Activated naive CD4-positive, alpha-beta T cell treated with anti-CD3 and anti-CD28 coated beads for 36 hours (primary cell): ENCODE data around the gene PTPRM. TPM values are rescaled to one million over a fixed set of nuclear protein-coding genes. Genes with fewer than 3 reads are reported as not detected.

Experiments
- CTCF ChIA-PET: fragments of 350-600 bp; sonication (Branson Sonifier 250); formaldehyde crosslinking; loops from one replicate; lab custom pipeline; 2021; ENCODE audit warnings: antibody characterized with exemption; lab: Charles Lee
- DNase-seq: peaks from one replicate; pipeline ENCODE4 v3.0.0-alpha.2; 2020
- H3K27ac Mint-ChIP-seq: one replicate; pipeline ENCODE4 v1.8.0; 2021; ENCODE audit warnings: mild to moderate bottlenecking, mixed read lengths
- H3K27me3 Mint-ChIP-seq: one replicate; pipeline ENCODE4 v1.8.0; 2021; ENCODE audit warnings: low read depth, mixed read lengths
- H3K36me3 Mint-ChIP-seq: one replicate; pipeline ENCODE4 v1.8.0; 2021; ENCODE audit warnings: low read depth, mixed read lengths
- H3K4me1 Mint-ChIP-seq: one replicate; pipeline ENCODE4 v1.8.0; 2021; ENCODE audit warnings: low read depth, mixed read lengths
- H3K4me3 Mint-ChIP-seq: one replicate; pipeline ENCODE4 v1.8.0; 2021; ENCODE audit warnings: mild to moderate bottlenecking, moderate library complexity, mixed read lengths
- H3K9me3 Mint-ChIP-seq: one replicate; pipeline ENCODE4 v1.8.0; 2021; ENCODE audit warnings: mixed read lengths
- intact Hi-C: fragments of 100-400 bp; cut with micrococcal nuclease; formaldehyde crosslinking; loops from one replicate; pipeline ENCODE4 v1.15.1; 2023
- total RNA-seq, 2 experiments: library from RNA; stranded (reverse); gene quantifications; one replicate each; pipeline ENCODE4 v1.2.3, GENCODE V29; 2021

Gene PTPRM
- total RNA-seq, 2 experiments from 2014 or later = 4.3 to 6.1 TPM

DNA sequence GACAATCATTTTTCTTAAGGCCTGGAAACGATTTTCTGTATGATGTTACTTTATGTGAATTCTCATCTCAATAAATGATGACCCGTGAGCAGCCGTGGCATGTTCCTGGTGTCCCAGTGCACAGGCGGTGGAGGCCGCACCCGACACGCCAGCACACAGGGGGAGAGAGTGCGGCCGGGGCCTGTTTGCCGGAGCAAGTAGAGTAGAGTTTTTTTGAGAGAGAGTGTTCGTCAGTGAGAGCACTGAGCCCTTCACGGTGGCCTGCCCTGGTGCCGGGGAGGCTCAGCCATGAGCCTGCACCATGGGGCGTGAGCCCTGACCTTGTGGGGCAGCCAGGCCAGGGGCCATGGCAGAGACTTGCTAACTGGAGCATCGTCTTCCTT, 839.7 kb downstream of the PTPRM start:
- H3K9me3 Mint-ChIP-seq = peaks cover 13% of the 10 kb centered on the region
- H3K27me3 Mint-ChIP-seq = no peaks in the 10 kb centered on the region
- H3K4me1 Mint-ChIP-seq = no peaks in the 10 kb centered on the region
- no peaks in the 10 kb centered on the region for H3K36me3 Mint-ChIP-seq
- DNase-seq = no peak
- intact Hi-C loops = no loop called here
- no peak overlapping the region for H3K27ac Mint-ChIP-seq
- H3K4me3 Mint-ChIP-seq = no peak overlapping the region
- CTCF ChIA-PET = no interaction called here

DNA sequence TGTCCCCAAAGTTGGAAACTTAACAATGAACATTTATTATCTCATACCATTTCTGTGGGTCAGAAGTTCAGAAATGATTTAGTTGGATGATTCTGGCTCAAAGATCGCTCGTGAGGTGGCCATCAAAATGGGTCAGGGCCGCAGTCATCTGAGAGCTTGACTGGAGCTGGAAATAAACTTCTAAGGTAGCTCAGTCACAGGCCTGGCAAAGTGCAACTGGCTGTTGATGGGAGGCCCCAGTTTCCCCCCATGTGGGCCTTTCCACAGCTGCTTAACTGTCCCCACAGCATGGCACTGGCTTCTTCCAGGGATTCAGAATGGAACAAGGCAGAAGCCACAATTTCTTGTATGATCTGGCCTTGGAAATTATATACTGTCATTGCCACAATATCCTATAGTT, 842.0 kb downstream of the PTPRM start:
- Mint-ChIP-seq H3K27me3 (no peaks in the 10 kb centered on the region), H3K9me3 (peaks cover 13% of the 10 kb centered on the region), H3K36me3 (no peaks in the 10 kb centered on the region), H3K27ac (no peak overlapping the region), H3K4me1 (no peaks in the 10 kb centered on the region), H3K4me3 (no peak overlapping the region)
- CTCF ChIA-PET = no interaction called here
- no peak for DNase-seq
- intact Hi-C loops = no loop called here

DNA sequence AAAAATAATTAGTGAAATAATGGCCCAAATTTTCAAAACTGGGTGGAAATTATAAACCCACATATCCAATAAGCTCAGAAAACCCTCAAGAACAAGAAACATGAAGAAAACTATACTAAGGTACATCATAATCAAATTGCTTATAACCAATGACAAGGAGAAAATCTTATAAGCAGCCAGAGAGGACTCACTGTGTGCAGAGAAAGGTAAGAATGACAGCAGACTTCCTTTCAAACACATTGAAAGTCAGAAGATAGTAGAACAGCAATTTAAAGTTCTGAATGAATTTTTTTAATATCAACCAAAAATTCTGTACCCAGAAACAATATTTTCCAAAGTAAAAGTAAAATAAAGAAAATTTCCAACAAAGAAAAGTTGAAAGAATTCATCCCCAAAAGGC, 844.4 kb downstream of the PTPRM start:
- no peak for DNase-seq
- intact Hi-C loops = no loop called here
- CTCF ChIA-PET = no interaction called here
- H3K36me3 Mint-ChIP-seq = no peaks in the 10 kb centered on the region
- H3K27me3 Mint-ChIP-seq = peaks cover 3% of the 10 kb centered on the region
- H3K9me3 Mint-ChIP-seq = peaks cover 13% of the 10 kb centered on the region
- H3K27ac Mint-ChIP-seq = no peak overlapping the region
- H3K4me1 Mint-ChIP-seq = no peaks in the 10 kb centered on the region
- no peak overlapping the region for H3K4me3 Mint-ChIP-seq

DNA sequence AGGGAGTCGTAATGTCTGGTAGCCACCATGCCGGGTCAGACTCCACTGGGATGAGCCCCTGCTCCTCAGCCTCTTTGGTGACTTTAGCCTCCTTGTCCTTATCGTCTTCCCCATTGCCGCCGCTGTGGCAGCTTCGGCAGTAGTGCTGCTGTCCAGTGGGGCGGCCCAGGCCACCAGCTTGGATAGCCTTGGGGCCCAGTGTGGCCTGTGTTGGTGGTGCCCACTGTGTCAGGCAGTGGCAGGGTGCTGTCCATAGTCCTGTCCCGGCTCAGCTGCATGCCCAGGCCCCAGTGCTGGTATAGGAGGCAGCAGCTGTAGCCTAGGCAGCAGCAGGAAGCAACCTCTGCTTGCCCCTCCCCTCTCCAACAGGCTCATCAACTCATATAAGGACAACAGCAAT, 845.0 kb downstream of the PTPRM start:
- Mint-ChIP-seq H3K9me3 (peaks cover 13% of the 10 kb centered on the region), H3K4me1 (no peaks in the 10 kb centered on the region), H3K4me3 (no peak overlapping the region), H3K27me3 (peaks cover 3% of the 10 kb centered on the region), H3K36me3 (no peaks in the 10 kb centered on the region), H3K27ac (no peak overlapping the region)
- no peak for DNase-seq
- CTCF ChIA-PET = interaction anchor here (0.7 kb wide), 1 partner anchor 40 kb away, joined by 3 read pairs; no protein-coding TSS in a partner anchor
- intact Hi-C loops = no loop called here

DNA sequence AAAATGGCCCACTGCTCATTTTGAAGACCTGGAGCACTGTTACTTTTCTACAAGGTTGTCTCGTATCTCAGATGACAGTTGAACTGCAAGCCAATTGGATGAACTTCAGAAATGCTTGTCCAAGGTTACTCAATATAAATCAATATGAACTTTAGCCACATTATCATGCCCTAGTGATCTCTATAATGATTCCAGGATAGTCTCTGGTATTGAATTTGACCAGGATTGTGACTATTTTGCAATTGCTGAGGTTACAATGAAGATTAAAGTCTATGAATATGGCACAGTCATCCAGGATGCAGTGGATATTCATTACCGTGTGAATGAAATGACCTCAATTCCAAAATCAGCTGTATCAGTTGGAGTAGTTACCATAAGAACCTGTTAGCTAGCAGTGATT, 846.1 kb downstream of the PTPRM start:
- Mint-ChIP-seq H3K9me3 (peaks cover 13% of the 10 kb centered on the region), H3K36me3 (no peaks in the 10 kb centered on the region), H3K27me3 (peaks cover 3% of the 10 kb centered on the region), H3K4me3 (no peak overlapping the region), H3K4me1 (no peaks in the 10 kb centered on the region), H3K27ac (no peak overlapping the region)
- intact Hi-C loops = no loop called here
- CTCF ChIA-PET = no interaction called here
- no peak for DNase-seq

DNA sequence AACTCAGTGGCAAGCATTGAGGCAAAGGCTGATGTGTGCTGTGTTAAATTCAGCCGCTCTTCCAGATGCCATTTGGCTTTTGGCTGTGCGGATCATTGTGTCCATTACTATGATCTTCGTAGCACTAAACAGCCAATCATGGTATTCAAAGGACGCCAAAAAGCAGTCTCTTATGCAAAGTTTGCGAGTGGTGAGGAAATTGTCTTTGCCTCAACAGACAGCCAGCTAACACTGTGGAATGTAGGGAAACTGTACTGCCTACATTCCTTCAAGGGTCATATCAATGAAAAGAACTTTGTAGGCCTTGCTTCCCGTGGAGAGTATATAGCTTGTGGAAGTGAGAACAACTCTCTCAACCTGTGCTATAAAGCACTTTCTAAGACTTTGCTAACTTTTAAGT, 846.6 kb downstream of the PTPRM start:
- CTCF ChIA-PET = no interaction called here
- H3K9me3 Mint-ChIP-seq = peaks cover 13% of the 10 kb centered on the region
- peaks cover 3% of the 10 kb centered on the region for H3K27me3 Mint-ChIP-seq
- no peaks in the 10 kb centered on the region for H3K36me3 Mint-ChIP-seq
- H3K4me3 Mint-ChIP-seq = no peak overlapping the region
- DNase-seq = no peak
- H3K4me1 Mint-ChIP-seq = no peaks in the 10 kb centered on the region
- H3K27ac Mint-ChIP-seq = no peak overlapping the region
- intact Hi-C loops = no loop called here

DNA sequence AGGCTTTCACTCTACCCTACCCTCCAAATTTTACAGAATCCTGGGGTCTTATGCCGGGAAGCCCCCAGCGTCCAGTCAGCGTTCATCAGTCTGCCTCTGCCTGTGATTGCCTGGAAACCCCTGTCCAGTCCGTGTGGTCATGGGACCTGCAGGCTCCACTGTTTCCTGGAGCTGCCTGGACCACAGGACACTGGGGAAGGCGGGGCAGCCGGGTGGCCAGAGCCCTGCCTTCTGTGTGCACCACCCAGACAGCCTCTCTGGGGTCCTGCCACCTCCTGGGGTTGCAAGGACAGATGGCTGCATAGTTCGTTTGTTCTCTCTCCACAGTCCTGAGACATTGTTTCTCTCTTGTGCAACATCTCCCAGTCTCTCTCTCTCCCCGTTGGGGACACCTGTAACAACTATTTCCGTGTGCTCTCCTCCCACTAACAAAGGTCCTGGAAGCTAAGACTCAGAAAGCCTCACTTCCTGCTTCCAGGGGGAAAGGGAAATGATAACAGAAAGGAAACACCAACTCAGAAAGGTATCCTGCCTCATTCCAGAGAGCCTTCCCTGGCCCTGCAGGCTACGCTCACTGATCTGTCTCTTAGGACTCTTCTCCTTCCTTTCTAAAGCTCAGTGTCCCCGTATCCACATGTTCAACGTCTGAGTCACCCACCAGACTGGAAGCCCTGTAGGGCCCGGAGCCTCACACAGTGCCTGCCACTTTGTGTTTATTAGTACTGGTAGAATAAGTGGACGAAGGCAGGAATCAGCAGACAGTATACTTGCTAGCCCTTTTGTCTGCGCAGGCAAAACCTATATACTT, 849.3 kb downstream of the PTPRM start:
- peaks cover 3% of the 10 kb centered on the region for H3K27me3 Mint-ChIP-seq
- H3K9me3 Mint-ChIP-seq = peaks cover 4% of the 10 kb centered on the region
- H3K4me1 Mint-ChIP-seq = no peaks in the 10 kb centered on the region
- no peak overlapping the region for H3K27ac Mint-ChIP-seq
- CTCF ChIA-PET = no interaction called here
- intact Hi-C loops = no loop called here
- H3K4me3 Mint-ChIP-seq = no peak overlapping the region
- no peak for DNase-seq
- H3K36me3 Mint-ChIP-seq = no peaks in the 10 kb centered on the region

DNA sequence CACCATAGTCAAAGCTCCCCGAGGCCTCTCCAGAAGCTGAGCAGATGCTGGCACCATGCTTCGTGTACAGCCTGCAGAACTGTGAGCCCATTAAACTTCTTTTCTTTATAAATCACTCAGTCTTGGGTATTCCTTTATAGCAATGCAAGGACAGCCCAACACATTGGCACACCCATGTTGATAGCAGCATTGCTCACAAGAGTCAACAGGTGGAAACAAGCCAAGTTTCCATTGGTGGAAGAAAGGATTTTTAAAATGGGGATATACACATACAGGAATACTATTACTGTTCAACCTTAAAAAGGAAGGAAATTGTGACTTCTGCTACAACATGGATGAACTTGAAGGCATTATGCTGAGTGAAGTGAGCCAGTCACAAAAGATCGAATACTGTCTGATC, 855.3 kb downstream of the PTPRM start:
- H3K4me3 Mint-ChIP-seq = no peak overlapping the region
- intact Hi-C loops = no loop called here
- no peaks in the 10 kb centered on the region for H3K36me3 Mint-ChIP-seq
- CTCF ChIA-PET = interaction anchor here (0.7 kb wide), 1 partner anchor 1230 kb away, joined by 3 read pairs; no protein-coding TSS in a partner anchor
- no peaks in the 10 kb centered on the region for H3K4me1 Mint-ChIP-seq
- no peaks in the 10 kb centered on the region for H3K27me3 Mint-ChIP-seq
- H3K9me3 Mint-ChIP-seq = no peaks in the 10 kb centered on the region
- no peak overlapping the region for H3K27ac Mint-ChIP-seq
- DNase-seq = no peak

DNA sequence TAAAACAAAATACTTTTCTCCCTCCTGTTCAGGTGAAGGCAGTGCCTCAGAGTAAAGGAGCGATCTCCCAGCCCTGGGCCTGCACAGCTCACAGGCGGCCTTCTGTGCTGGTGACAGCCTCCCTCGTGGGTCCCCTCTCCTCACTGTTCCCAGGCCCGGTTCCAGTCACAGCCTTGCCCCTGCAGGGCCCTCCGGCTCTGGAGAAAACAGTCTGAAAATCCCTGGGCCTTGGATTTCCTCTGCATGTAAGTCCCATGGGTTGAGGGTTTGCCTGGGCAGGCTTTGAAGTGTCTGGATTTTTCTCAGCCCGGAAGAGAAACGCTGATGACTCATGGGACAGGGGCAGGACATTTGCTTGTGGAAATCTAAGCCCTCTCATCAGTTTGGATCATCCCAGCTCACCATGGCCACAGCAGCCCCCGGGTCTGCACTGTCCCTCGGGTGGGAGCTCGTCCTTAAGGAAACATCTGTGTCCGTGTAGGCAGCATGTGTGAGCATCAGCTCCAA, 856.0 kb downstream of the PTPRM start:
- no peak for DNase-seq
- H3K27me3 Mint-ChIP-seq = no peaks in the 10 kb centered on the region
- H3K27ac Mint-ChIP-seq = no peak overlapping the region
- H3K9me3 Mint-ChIP-seq = no peaks in the 10 kb centered on the region
- intact Hi-C loops = no loop called here
- CTCF ChIA-PET = no interaction called here
- H3K4me3 Mint-ChIP-seq = no peak overlapping the region
- H3K4me1 Mint-ChIP-seq = no peaks in the 10 kb centered on the region
- no peaks in the 10 kb centered on the region for H3K36me3 Mint-ChIP-seq

DNA sequence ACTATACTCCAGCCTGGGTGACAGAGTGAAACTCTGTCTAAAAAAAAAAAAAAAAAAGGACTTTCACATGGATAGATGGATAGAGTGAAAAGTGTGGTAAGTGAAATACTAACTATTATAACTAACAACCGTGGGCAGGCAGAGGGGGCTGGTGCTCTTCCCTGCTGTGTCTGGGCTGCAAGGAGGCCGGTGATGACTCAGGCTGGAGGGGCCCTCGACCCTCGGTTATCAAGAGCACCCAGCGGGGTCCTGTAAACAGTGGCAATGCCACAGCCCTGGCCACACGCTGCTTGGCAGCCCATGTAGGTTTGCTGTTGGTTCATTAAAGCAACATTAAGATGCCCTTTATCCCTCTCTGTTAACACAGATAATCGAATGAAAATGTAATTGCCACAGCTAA, 857.4 kb downstream of the PTPRM start:
- H3K9me3 Mint-ChIP-seq = no peaks in the 10 kb centered on the region
- CTCF ChIA-PET = no interaction called here
- no peak overlapping the region for H3K4me3 Mint-ChIP-seq
- no peak for DNase-seq
- no peaks in the 10 kb centered on the region for H3K36me3 Mint-ChIP-seq
- no peaks in the 10 kb centered on the region for H3K4me1 Mint-ChIP-seq
- H3K27me3 Mint-ChIP-seq = no peaks in the 10 kb centered on the region
- H3K27ac Mint-ChIP-seq = no peak overlapping the region
- intact Hi-C loops = no loop called here

DNA sequence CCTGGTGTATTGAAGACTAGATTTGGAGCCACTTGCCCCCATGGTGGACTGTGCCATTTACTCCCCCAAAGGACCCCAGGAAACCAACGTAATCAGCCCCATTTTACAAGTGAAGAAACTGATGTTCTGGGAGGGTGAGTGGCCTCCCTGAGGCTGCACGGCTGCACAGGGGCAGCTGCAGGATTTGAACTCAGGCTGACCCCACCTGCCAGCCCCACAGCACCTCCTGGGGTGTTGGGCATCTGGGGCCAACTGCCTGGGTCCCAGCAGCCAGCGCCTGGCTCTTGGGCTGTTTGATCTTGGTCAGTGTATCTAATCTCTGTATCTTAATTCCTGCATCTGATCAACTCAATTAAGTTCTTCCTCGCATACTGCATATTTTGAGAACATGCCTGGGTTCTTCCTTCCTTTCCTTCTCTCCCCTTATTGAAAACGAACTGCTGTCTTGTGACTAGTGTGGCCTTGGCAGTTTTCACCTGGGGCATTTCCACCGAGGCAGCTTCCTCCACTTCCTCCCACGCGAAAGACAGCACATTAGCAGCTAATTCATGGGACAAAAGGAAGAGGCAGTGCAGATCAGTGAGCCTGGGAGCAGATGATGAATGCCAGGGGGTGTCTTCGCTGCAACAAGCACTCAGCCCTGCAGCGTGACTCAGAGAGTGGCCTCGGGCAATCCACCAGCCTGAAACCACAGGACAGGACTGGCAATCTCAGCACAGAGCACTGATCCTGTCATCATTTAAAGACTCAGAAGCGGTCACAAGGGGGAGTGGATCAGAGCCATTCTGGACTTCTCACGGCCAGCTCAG, 858.0 kb downstream of the PTPRM start:
- Mint-ChIP-seq H3K9me3 (no peaks in the 10 kb centered on the region), H3K27ac (no peak overlapping the region), H3K27me3 (no peaks in the 10 kb centered on the region), H3K4me3 (no peak overlapping the region), H3K4me1 (no peaks in the 10 kb centered on the region), H3K36me3 (no peaks in the 10 kb centered on the region)
- no peak for DNase-seq
- intact Hi-C loops = no loop called here
- CTCF ChIA-PET = no interaction called here

DNA sequence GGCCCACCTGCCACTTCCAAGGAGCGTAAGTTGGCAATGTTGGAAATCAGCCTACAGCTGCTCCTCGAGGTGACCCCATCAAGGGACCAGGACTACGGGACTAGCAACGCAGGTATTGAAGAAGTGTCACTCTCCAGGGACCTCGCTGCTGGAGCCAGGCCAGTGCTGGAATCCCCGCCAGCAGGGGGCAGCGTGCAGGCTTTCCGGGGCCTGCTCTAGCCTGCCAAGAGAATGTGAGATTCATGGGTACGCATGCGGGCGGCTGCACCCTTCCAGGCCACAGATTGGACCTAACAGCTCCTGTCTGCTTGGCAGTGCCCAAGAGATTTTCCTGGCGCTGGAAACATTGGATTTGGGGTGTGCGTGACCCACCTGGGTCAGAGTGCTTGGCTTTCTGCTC, 859.3 kb downstream of the PTPRM start:
- intact Hi-C loops = no loop called here
- no peak overlapping the region for H3K27ac Mint-ChIP-seq
- H3K4me3 Mint-ChIP-seq = no peak overlapping the region
- H3K27me3 Mint-ChIP-seq = no peaks in the 10 kb centered on the region
- H3K9me3 Mint-ChIP-seq = no peaks in the 10 kb centered on the region
- no peaks in the 10 kb centered on the region for H3K4me1 Mint-ChIP-seq
- no peaks in the 10 kb centered on the region for H3K36me3 Mint-ChIP-seq
- DNase-seq = peak; percentile 10
- CTCF ChIA-PET = interaction anchor here (0.5 kb wide), 2 partner anchors 116 to 550 kb away, joined by 3 to 5 read pairs; no protein-coding TSS in a partner anchor
